Measurements from ENCODE around the gene SCCPDH.

SCCPDH gene, protein sequence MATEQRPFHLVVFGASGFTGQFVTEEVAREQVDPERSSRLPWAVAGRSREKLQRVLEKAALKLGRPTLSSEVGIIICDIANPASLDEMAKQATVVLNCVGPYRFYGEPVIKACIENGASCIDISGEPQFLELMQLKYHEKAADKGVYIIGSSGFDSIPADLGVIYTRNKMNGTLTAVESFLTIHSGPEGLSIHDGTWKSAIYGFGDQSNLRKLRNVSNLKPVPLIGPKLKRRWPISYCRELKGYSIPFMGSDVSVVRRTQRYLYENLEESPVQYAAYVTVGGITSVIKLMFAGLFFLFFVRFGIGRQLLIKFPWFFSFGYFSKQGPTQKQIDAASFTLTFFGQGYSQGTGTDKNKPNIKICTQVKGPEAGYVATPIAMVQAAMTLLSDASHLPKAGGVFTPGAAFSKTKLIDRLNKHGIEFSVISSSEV

GRCh38 chr1:246724016-246724730, at the start of gene SCCPDH:
Gene SCCPDH (plus strand): TSS chr1:246724409. CDS start chr1:246724423, 14 bp downstream.
- no peak for DNase-seq (ENCODE audit: extremely low read depth, low read depth)
- TF ChIP-seq, protein P1, sequence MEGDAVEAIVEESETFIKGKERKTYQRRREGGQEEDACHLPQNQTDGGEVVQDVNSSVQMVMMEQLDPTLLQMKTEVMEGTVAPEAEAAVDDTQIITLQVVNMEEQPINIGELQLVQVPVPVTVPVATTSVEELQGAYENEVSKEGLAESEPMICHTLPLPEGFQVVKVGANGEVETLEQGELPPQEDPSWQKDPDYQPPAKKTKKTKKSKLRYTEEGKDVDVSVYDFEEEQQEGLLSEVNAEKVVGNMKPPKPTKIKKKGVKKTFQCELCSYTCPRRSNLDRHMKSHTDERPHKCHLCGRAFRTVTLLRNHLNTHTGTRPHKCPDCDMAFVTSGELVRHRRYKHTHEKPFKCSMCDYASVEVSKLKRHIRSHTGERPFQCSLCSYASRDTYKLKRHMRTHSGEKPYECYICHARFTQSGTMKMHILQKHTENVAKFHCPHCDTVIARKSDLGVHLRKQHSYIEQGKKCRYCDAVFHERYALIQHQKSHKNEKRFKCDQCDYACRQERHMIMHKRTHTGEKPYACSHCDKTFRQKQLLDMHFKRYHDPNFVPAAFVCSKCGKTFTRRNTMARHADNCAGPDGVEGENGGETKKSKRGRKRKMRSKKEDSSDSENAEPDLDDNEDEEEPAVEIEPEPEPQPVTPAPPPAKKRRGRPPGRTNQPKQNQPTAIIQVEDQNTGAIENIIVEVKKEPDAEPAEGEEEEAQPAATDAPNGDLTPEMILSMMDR (IDR thresholded peaks at IDR 0.05; ENCODE audit: low read depth, low read length): no peak

DNA sequence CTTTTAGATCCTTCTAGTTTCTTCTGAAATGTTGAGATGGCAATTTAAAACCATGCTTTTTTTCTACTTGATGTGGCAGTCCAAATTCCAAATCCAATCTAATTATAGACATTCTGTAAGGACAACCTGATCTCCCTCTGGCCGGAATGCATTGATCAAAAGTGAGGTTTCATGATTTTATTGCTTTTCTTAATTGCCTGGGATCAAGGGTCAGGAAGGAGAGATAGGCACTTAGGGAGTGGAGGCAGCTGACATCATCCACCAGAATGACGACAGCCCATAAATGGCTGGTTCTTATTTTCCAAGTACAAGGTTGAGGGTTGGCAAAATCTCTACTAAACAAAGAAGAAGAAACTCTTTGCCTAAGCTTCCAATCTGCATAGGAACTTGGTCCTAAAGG, 46.4 kb upstream of the SCCPDH start:
- TF ChIP-seq, protein P1 (IDR thresholded peaks at IDR 0.05; ENCODE audit: low read depth, low read length): no peak
- no peak for DNase-seq (ENCODE audit: extremely low read depth, low read depth)

GRCh38 chr1:246678816-246679793, 45.1 kb upstream of the SCCPDH start:
- no peak for DNase-seq (ENCODE audit: extremely low read depth, low read depth)
- TF ChIP-seq, protein P1 (IDR thresholded peaks at IDR 0.05; ENCODE audit: low read depth, low read length): no peak

- TF ChIP-seq, protein P1 (IDR thresholded peaks at IDR 0.05; ENCODE audit: low read depth, low read length): no peak
- no peak for DNase-seq (ENCODE audit: extremely low read depth, low read depth)
These were observed 44.4 kb upstream of the SCCPDH start for GRCh38 chr1:246679794-246680177.

DNA sequence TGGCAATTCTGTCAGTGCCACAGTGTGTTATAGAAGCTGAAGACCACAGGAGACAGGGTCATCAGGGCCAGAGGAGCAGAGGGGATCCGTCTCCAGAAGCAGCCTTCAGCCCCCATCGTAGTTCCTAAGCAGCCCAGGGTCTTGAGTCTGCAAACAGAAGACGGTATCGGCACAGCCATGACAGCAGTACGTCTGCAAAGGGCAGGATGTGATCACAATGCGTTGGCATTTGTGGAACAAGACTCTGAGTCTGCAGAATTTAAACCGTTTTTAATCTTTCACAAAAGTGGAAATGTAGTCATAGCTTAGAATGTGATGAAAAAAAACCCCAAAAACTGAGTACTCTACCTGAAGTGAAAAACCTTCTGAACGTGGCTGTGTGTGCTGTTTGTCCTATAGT, 44.0 kb upstream of the SCCPDH start:
- TF ChIP-seq, protein P1 (IDR thresholded peaks at IDR 0.05; ENCODE audit: low read depth, low read length): no peak
- no peak for DNase-seq (ENCODE audit: extremely low read depth, low read depth)

GRCh38 chr1:246680696-246681130, 43.5 kb upstream of the SCCPDH start:
- DNase-seq (ENCODE audit: extremely low read depth, low read depth): no peak
- TF ChIP-seq, protein P1 (IDR thresholded peaks at IDR 0.05; ENCODE audit: low read depth, low read length): no peak

Data from AG09319 (cell line).